Measurements from ENCODE around the gene ZNF398. TPM values are rescaled to one million over a fixed set of nuclear protein-coding genes. Genes with fewer than 3 reads are reported as not detected.
A peak's percentile ranks its signal among the peaks of the same experiment; 100 is the strongest.

Gene ZNF398
- total and polyA plus RNA-seq, 9 of the 15 experiments (the other 6 are each of a cell fraction or from before 2014, with no cell fraction given) = 4.0 to 18.6 (median 10.4) TPM

DNA sequence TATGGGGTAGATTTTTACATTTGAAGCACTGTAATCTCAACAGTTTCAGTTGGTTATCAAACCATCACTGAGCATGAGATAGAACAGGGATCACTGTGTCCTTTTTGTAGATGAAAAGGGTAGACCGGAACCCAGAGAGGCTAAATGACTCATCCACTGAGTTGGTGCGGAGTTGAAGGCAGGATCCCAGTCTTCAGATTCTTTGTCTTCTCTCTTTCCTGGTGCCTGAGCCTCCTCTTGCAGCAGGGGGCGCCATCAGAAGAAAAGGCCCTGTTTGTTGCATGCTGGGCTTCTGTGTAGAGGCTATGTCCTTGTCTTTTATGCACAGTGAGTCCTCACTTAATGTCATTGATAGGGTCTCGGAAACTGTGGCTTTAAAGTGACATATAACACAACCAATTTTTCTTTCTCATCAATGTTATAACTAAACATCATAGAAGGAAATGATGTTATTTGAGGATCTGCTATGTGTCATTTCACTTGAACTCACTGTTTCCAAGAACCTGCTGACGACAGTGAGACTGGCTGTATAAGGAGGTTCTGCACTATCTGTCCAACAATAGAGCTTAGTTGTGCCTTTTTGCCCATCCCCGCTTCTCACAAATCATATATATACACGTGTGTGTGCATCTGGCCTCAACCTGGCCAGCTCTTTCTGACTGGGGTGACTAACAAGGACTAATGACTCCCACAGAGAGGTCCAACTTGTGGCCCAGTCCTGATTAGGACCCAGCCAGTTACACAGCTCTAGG is 62.4 kb downstream of the ZNF398 start (continued):
- TF ChIP-seq, protein P1, sequence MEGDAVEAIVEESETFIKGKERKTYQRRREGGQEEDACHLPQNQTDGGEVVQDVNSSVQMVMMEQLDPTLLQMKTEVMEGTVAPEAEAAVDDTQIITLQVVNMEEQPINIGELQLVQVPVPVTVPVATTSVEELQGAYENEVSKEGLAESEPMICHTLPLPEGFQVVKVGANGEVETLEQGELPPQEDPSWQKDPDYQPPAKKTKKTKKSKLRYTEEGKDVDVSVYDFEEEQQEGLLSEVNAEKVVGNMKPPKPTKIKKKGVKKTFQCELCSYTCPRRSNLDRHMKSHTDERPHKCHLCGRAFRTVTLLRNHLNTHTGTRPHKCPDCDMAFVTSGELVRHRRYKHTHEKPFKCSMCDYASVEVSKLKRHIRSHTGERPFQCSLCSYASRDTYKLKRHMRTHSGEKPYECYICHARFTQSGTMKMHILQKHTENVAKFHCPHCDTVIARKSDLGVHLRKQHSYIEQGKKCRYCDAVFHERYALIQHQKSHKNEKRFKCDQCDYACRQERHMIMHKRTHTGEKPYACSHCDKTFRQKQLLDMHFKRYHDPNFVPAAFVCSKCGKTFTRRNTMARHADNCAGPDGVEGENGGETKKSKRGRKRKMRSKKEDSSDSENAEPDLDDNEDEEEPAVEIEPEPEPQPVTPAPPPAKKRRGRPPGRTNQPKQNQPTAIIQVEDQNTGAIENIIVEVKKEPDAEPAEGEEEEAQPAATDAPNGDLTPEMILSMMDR (IDR thresholded peaks at IDR 0.05 in 2 of 3, conservative IDR thresholded peaks at IDR 0.05 in 1 of 3; ENCODE audit: insufficient read depth in 2 of 3, low read depth in 1 of 3, low read length in 3 of 3) = peak; percentile 82 to 95 (median 84)
- TF ChIP-seq, protein P2, sequence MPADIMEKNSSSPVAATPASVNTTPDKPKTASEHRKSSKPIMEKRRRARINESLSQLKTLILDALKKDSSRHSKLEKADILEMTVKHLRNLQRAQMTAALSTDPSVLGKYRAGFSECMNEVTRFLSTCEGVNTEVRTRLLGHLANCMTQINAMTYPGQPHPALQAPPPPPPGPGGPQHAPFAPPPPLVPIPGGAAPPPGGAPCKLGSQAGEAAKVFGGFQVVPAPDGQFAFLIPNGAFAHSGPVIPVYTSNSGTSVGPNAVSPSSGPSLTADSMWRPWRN (IDR thresholded peaks at IDR 0.05; ENCODE audit: low read depth) = no peak
- TF ChIP-seq, protein P3, sequence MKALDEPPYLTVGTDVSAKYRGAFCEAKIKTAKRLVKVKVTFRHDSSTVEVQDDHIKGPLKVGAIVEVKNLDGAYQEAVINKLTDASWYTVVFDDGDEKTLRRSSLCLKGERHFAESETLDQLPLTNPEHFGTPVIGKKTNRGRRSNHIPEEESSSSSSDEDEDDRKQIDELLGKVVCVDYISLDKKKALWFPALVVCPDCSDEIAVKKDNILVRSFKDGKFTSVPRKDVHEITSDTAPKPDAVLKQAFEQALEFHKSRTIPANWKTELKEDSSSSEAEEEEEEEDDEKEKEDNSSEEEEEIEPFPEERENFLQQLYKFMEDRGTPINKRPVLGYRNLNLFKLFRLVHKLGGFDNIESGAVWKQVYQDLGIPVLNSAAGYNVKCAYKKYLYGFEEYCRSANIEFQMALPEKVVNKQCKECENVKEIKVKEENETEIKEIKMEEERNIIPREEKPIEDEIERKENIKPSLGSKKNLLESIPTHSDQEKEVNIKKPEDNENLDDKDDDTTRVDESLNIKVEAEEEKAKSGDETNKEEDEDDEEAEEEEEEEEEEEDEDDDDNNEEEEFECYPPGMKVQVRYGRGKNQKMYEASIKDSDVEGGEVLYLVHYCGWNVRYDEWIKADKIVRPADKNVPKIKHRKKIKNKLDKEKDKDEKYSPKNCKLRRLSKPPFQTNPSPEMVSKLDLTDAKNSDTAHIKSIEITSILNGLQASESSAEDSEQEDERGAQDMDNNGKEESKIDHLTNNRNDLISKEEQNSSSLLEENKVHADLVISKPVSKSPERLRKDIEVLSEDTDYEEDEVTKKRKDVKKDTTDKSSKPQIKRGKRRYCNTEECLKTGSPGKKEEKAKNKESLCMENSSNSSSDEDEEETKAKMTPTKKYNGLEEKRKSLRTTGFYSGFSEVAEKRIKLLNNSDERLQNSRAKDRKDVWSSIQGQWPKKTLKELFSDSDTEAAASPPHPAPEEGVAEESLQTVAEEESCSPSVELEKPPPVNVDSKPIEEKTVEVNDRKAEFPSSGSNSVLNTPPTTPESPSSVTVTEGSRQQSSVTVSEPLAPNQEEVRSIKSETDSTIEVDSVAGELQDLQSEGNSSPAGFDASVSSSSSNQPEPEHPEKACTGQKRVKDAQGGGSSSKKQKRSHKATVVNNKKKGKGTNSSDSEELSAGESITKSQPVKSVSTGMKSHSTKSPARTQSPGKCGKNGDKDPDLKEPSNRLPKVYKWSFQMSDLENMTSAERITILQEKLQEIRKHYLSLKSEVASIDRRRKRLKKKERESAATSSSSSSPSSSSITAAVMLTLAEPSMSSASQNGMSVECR (CRISPR knock-in tag; IDR thresholded peaks at IDR 0.05) = 0 out of 2 replicates have a peak, but pooled peaks have one; percentile 43
- TF ChIP-seq, protein P4, sequence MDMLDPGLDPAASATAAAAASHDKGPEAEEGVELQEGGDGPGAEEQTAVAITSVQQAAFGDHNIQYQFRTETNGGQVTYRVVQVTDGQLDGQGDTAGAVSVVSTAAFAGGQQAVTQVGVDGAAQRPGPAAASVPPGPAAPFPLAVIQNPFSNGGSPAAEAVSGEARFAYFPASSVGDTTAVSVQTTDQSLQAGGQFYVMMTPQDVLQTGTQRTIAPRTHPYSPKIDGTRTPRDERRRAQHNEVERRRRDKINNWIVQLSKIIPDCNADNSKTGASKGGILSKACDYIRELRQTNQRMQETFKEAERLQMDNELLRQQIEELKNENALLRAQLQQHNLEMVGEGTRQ (CRISPR knock-in tag; IDR thresholded peaks at IDR 0.05) = no peak
- TF ChIP-seq OTX1 (CRISPR knock-in tag; IDR thresholded peaks at IDR 0.05) (no peak), CEBPG (CRISPR knock-in tag; IDR thresholded peaks at IDR 0.05) (0 out of 2 replicates have a peak, but pooled peaks have one; percentile 15), CEBPG (tag; conservative IDR thresholded peaks at IDR 0.05 in 1 of 2, IDR thresholded peaks at IDR 0.05 in 1 of 2) (no peak), DPF2 (IDR thresholded peaks at IDR 0.05) (peak; percentile 57; the same call in 1 of the 2 replicates), RAD21 (CRISPR knock-in tag; conservative IDR thresholded peaks at IDR 0.05 in 1 of 2, IDR thresholded peaks at IDR 0.05 in 1 of 2) (peak; percentile 15 to 57; a peak in 3 of 4 replicates), ZNF124 (CRISPR knock-in tag; IDR thresholded peaks at IDR 0.05) (no peak), SMAD2 (IDR thresholded peaks at IDR 0.05; ENCODE audit: low read depth, low read length) (no peak), POLR2AphosphoS2 (IDR thresholded peaks at IDR 0.05; ENCODE audit: low read length) (no peak), SREBF1 (IDR thresholded peaks at IDR 0.05; ENCODE audit: borderline replicate concordance, low read depth, low read length) (no peak), SMARCA4 (IDR thresholded peaks at IDR 0.05) (peak; percentile 42; the same call in 1 of the 2 replicates)
- TF ChIP-seq, protein P5, sequence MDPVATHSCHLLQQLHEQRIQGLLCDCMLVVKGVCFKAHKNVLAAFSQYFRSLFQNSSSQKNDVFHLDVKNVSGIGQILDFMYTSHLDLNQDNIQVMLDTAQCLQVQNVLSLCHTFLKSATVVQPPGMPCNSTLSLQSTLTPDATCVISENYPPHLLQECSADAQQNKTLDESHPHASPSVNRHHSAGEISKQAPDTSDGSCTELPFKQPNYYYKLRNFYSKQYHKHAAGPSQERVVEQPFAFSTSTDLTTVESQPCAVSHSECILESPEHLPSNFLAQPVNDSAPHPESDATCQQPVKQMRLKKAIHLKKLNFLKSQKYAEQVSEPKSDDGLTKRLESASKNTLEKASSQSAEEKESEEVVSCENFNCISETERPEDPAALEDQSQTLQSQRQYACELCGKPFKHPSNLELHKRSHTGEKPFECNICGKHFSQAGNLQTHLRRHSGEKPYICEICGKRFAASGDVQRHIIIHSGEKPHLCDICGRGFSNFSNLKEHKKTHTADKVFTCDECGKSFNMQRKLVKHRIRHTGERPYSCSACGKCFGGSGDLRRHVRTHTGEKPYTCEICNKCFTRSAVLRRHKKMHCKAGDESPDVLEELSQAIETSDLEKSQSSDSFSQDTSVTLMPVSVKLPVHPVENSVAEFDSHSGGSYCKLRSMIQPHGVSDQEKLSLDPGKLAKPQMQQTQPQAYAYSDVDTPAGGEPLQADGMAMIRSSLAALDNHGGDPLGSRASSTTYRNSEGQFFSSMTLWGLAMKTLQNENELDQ (CRISPR knock-in tag; IDR thresholded peaks at IDR 0.05; ENCODE audit: borderline replicate concordance) = no peak

Data from K562 (cell line).